HG02588 (cell line): Measurements from ENCODE around the gene ASTE1.
A peak's percentile ranks its signal among the peaks of the same experiment; 100 is the strongest.
"Not testable (repeated sequence)": the region's sequence is repeated elsewhere in the genome, so short reads cannot be mapped to it uniquely, and the experiment has no call there.

Experiments used
- ATAC-seq: cut with Tn5 transposase; IDR thresholded peaks from one replicate; pipeline ENCODE4 v1.9.1; 2021; ENCODE audit warnings: mild to moderate bottlenecking, moderate library complexity; ENCODE audit not compliant: unreplicated experiment

ASTE1 gene, protein sequence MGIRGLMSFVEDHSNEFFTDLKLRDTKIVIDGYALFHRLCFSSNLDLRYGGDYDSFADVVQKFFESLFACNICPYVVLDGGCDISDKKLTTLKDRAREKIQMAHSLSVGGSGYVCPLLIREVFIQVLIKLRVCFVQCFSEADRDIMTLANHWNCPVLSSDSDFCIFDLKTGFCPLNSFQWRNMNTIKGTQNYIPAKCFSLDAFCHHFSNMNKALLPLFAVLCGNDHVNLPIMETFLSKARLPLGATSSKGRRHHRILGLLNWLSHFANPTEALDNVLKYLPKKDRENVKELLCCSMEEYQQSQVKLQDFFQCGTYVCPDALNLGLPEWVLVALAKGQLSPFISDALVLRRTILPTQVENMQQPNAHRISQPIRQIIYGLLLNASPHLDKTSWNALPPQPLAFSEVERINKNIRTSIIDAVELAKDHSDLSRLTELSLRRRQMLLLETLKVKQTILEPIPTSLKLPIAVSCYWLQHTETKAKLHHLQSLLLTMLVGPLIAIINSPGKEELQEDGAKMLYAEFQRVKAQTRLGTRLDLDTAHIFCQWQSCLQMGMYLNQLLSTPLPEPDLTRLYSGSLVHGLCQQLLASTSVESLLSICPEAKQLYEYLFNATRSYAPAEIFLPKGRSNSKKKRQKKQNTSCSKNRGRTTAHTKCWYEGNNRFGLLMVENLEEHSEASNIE

DNA sequence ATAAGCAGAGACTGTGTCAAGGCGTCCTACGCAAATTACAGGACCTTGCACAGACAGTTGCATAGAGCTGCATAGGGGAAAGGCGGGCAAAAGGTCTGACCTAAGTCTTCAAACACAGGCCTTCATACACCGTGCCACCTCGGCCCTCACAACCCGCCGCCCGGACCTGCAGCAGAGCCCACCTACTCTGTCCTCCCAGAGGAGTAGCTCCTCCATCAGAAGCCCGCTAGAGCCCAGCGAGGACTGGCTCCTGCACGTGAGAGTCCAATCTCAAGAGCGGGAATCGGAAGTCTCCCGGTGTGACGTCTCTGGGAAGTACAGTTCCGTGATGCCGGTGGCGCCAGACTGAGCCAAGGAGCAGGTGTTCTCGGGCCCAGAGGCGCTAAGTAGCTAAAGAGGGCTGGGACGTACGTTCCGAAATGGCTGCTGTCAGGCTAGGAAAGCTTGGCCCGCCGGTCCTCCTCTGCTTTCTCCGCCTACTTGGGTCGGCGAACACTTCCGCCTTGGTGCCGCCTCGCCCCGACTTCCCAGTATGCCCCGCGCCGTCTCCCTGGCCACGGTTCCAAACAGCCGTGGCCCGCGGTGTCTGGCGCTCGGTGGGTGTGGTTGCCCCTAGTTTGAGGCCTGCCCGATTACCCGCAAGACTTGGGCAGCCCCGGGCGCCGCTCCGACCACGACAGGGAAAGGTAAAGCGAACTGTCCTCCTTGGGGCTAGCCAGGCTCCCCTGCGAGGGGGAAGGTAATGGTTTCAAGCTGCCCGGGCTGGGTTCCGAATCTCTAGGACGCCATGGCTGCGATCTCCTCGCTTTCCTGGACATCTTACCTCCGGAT lies at the start of gene ASTE1, which contains the start of gene NEK11:
Gene ASTE1 (minus strand): TSS at position 505 of the 831 bp plus-strand sequence. CDS start 1,519 bp downstream, outside the sequence.
Gene NEK11 (plus strand): TSS at position 557 of the 831 bp plus-strand sequence. CDS start 2,832 bp downstream, outside the sequence.
- ATAC-seq, result peak; percentile 98

DNA sequence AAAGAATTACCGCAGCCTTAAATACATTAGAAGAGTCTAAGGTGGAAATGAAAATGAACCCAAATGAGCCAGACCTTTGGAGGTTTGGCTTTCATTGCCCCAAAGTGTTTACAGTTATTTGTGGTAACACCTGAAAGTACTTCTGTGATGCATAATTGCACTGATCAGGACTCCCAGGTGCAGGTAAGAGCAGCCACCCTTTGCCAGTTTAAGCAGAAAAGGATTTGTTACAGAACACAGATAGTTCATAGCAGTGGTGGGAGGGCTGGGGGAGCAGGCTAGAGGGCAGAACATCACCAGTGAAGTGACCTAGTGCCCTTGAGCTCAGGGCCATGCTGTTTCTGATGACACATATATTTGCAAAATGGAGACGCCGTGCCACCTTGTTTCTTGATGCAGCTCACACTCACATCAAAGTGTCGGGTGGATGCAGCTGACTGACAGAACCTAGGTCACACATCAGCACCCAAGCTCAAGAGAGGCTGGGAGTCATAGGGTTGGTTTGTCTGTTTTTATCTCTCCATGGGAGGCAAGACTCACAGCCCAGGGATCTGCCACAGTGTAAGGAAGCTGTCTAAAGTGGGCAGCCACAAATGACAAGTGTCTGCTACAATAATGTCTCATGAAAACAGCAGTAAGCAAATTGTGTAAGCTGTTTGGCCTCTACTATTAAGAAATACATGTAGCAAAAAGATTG lies 49.2 kb upstream of the ASTE1 start:
- no peak for ATAC-seq

DNA sequence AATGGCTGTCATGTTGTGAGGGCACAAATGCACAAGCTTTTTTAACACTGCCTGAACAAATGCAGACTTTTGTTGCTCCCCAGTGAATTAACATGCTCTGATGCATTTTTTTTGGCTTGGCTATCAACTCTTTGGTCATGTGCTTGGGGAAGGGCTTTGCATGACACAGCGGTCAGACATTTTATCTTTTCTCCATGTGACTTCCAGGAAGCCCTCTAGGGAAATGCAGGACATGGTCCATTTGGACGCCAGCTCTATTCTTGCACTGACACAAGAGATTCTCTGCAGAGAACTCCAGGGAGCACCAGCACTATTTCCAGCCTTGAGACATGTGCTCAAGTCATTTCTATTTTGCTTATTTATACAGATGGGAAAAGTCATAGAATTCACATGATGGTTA lies 46.2 kb upstream of the ASTE1 start:
- ATAC-seq, result no peak

DNA sequence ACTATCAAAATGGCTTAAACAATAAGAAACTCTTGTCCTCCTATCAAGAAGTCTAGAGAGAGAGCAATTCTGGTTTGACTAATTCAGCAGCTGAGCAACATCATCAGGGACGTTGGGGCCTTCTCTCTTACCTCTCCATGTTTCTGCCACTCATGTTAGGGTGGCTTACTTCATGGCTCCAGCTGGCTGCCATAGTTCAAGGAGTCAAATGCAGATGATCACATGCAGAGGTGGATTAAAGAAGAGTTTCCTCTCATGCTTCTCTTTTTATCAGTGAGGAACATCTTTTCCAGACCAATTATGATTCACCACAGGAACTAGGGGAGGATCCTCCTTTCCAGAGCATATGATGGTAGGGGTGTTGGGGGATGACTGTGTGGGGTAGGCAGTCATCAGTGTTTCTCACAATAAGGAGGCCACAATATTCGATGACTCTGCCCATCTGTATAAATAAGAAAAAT lies 45.5 kb upstream of the ASTE1 start:
- no peak for ATAC-seq

DNA sequence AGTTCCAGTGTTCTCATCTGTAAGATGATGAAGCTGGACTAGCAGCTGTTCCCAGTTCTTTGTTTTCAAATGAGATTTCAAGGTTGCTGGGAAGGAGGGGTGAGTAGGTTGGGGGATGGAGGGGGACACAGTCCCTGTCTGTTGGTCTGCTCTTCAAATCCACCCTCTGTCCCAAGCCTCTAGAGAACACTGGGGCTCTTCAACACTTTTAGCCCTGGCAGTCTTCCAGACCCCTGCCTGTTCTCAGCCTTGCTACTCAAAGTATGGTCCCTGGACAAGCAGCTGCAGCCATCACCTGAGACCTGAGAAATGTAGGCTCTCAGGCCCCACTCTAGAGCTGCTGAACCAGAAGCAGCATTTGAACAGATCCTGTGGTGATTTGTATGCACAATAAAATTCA lies 41.4 kb upstream of the ASTE1 start:
- ATAC-seq, result no peak

DNA sequence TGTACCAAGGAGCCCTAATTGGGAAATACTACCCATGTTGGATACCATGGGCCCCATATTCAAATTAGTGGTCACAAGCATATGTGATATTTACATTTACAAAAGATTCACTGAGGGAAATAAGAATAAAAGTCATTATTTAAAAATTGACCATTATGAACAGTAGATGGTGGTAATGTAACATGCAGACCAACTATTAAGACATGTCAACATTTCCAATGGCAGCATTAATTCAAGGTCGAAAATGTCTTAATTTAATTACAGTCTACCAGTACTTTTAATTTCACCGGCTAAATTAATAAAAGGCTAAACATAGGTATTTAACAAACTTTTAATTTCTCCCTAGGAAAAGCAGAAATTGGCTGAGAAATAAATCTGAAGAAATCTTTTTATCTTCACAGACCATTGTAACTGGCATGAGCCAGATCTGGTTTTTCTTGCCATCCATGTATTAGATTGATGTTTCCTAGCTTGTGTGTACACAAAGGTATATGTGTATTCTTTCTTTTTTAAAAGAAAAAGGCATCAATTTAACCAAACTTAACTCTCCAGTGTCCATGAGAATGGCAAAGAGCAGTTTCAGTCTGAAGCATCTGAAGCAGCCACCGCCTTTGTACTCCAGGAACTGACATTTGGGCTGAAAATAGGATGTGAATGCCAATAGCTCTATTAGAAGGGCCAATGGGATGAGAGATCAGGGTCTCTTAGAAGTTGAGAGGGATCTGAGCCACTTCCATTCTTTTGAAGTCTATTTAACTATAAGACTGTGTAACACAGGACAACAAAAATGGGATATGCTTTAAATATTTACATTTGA lies 26.6 kb upstream of the ASTE1 start:
- no peak for ATAC-seq

DNA sequence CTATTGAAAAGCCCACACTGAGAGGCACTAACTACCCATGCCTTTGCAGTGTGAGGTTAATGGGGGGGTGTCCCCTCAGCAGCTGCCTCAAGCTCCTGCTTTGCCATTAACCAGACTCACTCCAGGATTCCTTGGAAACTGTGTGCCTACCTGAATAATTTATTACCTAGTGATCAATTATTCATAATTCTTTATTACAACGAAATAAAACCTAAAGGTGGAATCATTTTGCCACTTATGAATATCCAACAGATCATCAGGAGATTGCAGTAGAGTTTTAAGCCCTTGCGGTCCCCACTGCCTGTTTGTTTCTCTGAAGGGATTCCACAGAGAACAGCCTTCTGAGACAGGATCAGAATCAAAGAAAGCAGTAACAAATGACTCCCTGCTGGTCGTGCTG lies 23.4 kb upstream of the ASTE1 start:
- ATAC-seq, result no peak

DNA sequence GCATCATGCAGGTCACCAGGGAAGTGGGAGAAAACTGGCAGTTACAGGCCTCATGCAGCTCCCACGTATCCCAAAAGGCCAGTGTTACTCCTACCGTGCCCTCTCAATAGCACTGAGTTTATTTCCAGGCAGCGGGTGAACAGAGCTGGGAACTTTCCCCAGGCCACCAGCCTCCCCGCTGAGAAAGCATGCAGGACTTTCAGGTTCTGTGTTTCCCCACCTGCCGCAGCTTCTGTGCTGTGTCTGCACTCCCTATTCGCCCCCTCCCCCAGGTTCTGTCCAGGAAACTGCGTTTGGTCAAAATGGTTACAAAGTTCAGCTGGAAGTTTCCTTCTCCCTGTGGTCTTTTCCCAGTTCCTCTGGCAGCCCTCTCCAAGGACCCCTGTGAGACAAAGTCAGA lies 21.4 kb upstream of the ASTE1 start:
- ATAC-seq, result no peak

DNA sequence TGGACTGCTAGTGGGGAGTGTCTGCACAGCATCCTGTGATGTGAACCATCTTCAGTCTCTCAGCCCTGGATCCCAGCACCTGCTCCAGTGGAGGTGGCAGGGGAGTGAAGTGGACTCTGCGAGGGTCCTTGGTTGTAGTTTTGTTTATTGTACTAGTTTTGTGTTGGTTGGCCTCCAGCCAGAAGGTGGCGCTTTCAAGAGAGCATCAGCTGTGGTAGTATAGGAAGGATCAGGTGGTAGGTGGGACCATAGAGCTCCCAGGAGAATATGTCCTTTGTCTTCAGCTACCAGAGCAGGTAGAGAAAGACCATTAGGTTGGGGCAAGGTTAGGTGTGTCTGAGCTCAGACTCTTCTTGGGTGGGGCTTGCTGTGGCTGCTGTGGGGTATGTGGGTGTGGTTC lies 21.0 kb upstream of the ASTE1 start:
- ATAC-seq, result no peak

DNA sequence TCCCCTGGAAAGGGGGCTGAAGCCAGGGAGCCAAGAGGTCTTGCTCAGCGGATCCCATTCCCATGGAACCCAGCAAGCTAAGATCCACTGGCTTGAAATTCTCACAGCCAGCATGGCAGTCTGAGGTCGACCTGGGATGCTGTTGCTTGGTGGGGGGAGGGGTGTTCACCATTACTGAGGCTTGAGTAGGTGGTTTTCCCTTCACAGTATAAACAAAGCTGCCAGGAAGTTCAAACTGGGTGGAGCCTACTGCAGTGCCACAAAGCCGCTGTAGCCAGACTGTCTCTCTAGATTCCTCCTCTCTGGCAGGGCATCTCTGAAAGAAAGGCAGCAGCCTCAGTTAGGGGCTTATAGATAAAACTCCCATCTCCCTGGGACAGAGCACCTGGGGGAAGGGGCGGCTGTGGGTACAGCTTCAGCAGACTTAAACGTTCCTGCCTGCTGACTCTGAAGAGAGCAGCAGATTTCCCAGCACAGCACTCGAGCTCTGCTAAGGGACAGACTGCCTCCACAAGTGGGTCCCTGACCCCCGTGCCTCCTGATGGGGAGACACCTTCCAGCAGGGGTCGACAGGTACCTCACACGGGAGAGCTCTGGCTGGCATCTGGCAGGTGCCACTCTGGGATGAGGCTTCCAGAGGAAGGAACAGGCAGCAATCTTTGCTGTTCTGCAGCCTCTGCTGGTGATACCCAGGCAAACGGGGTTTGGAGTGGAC lies 15.8 kb upstream of the ASTE1 start:
- not testable (repeated sequence) for ATAC-seq

DNA sequence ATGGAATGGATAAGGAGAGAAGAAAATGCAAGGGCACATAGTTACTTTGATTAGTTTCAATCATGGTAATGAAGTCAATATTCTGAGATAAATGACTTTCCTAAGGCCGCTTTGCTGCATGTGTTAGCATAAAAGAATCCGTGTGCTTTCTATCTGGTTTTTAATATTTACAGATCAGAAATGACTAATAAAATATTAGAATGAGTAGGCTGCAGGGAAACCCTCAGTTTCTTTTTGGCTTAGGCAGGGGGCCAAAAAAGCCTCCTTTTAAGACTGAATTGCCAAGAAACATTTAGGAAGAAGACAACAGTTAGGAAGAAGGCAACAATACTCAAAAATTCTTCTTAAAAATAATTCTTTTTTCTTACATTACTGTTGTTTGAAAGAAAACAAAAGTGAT lies 11.7 kb upstream of the ASTE1 start:
- ATAC-seq, result no peak

DNA sequence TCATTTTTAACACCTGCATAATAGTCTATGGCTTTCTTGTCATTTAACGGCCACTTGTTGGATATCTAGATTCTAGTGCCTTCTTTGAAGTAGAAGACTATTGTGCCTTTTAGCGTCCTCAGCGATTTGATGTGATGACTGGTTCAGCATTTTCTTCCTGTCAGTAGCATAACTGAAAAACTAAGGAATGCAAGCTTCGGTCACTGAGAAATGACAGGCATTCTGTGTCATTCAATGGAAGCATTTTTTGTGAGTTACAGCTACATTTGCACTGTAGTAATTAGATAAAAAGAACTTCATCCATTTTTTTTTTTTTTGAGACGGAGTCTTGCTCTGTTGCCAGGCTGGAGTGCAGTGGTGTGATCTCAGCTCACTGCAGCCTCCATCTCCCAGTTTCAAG lies 10.4 kb upstream of the ASTE1 start:
- no peak for ATAC-seq

DNA sequence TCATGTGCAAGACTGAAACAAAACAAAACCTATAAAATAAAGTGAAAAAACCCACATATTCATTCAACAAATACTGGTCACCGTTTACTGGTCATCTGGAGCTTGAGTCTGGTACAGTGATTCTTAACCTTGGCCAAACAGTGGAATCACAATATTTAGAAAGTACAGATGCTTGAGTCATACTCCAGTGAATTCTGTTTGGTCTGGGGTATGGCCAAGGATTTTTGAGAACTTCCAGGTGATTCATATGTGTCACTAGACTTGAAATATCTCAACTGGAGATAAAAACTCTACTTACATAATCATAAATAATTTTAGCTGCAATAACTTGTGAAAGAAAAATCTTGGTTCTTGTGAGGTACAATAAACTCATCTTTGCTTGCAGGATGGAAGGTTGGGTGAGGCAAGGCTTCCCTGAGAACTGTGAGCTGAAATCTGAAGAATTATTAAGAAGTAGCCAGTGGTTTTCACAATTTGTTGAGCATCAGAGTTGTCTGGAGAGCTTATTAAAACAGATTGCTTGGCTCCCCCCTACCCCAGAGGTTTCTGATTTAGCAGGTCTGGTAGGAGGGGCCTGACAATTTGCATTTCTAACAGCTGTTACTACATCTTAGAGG lies 9.7 kb upstream of the ASTE1 start:
- no peak for ATAC-seq

DNA sequence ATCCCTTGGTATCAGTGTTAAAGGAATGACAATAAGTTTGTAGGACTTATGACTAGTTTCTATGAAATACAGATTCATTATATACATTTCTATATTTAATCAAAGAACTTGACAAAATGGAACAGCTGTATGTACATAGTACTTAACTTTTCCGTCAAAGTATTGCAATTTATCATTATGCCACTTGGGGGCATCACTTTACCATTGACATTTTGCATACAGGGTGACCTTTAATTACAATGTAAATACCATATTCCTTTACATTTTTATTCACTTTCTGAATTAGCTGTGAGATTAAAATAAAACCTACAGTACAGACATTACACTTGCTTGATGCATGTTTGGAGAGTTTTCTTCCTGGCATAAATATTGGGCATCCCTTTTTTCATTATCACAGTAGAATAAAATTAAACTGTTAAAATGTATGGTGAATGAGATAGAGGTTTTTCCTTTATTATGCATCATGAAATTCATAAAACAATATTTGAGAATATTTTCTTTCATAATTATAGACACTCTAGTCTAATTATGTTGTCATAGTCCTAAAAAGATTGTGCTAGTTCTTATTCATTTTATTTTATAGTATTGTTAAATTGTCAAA lies 7.0 kb upstream of the ASTE1 start:
- no peak for ATAC-seq

DNA sequence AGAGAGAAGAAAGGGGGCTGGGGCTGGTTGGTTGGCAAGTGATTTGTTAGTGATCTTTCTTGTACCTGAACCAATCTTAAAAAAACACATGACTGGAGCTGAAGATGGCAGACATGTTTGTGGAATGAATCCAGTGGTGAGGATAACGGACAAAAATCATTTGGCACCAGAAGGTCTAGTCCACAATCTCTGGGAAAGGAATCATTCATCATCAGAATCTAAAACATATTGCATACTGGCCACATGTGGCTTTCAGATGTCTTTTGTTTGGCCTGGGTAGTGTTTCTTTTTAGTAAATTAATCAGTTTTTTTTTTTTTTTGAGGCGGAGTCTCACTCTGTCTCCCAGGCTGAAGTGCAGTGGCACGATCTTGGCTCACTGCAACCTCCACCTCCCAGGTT lies 5.0 kb upstream of the ASTE1 start:
- no peak for ATAC-seq

DNA sequence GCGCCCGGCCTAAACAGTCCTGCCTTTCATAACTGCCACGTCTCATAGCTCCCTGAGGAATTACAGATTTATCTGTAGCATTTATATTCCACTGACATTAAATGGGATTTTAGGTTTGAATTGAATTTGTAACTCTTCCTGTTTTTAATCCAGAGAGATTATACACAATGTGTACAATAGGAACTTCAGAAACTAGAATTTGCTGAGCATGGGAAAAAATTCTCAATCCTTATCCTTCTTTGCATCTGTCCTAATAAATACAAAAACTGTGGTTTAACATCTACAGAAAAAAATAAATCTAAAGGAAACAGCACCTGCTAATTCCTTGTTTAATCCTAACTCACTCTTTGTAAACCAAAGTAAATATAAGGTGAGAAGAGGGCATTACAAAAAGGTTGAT lies 2.2 kb upstream of the ASTE1 start:
- no peak for ATAC-seq

DNA sequence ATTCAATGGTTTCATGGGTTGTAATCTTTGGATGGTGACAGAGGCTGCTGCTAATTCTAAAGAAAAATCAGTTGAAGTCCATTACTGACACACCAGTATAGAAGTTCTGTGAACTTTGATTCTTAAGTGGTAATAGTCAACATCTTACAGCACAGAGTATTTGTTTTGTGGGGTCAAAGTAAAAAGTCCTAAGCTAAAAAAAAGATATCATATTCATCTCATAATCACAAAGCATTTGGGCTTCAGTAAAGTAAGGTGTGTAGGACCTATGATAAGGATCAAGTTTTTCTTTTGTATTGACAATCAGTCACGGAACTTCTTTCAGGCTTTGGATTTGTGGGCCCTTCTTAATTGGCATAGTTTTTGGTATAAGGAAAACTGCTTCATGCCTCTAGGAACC lies 1.1 kb downstream of the ASTE1 start:
- no peak for ATAC-seq

DNA sequence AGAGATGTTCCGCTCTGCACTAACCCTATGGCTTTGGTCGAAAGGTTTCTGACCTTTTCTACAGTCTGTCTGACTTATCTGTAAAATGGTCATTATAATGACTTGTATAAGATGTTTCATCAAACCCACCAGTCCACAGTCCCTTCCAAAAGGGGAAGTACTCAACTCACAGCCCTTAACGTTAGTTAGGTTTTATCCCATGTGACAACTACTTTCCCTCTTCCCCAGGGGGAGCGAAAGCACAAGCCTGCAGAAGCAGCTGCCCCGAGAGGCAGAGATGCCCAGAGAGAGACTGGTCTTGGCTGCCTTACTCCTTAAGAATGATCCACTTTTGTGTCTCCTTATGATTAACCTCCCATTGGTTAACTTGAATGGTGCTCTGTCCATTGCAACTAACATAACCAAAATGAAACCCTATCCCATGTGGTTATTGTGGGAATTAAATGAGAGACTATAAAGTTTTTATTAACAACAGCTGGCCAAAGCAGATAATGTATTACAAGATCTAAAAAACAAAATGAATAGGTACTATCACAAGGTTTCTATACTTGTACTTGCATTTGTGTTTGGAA lies 6.4 kb downstream of the ASTE1 start:
- ATAC-seq, result no peak
